Peyer's patch (tissue), 4 donors: ENCODE results near the gene PLXNA4.

ENCODE experiments used
- CTCF ChIP-seq, 6 experiments: fragments of 450-650 bp in 4 of 6; fragments of 200-600 bp in 2 of 6; sonication (generic) in 1 of 6; IDR thresholded peaks; one replicate each; pipeline ENCODE4 v1.5.1; 2017 to 2019; ENCODE audit warnings: antibody characterized with exemption in 6 of 6, mild to moderate bottlenecking in 3 of 6, moderate library complexity in 1 of 6
- POLR2A ChIP-seq, 2 donors: fragments of 450-650 bp; IDR thresholded peaks; one replicate each; pipeline ENCODE4 v1.5.1; 2017; ENCODE audit warnings: antibody characterized with exemption in 2 of 2, mild to moderate bottlenecking in 2 of 2, moderate library complexity in 2 of 2

- TF ChIP-seq CTCF (IDR thresholded peaks at IDR 0.05) (no peak), POLR2A (IDR thresholded peaks at IDR 0.05) (no peak)
Observed at GRCh38 chr7:132441935-132442334, 134.3 kb downstream of the PLXNA4 start.
